CD14-positive monocyte (primary cell): ENCODE measurements around the gene STT3B. TPM values are rescaled to one million over a fixed set of nuclear protein-coding genes. Genes with fewer than 3 reads are reported as not detected.
A peak's percentile ranks its signal among the peaks of the same experiment; 100 is the strongest.

Experiments used
- DNase-seq, 3 donors: peaks; one replicate each; pipeline ENCODE4 v3.0.0-alpha.2; 2011 to 2022
- H2AFZ ChIP-seq: 2 replicates; pipeline ENCODE4 v1.6.0; 2012; ENCODE audit warnings: mild to moderate bottlenecking, low read depth, low read length, inconsistent platforms; ENCODE audit not compliant: insufficient read depth, poor library complexity, severe bottlenecking
- H3K27ac ChIP-seq, 2 donors: 1 replicate in 1 of 2; 2 replicates in 1 of 2; pipeline ENCODE4 v1.5.1; 2012 to 2013; ENCODE audit warnings: low read length in 2 of 2, control low read depth in 1 of 2, inconsistent platforms in 1 of 2, low read depth in 1 of 2, mild to moderate bottlenecking in 1 of 2
- H3K27me3 ChIP-seq, 2 donors: one replicate each; pipeline versions ENCODE4 v1.6.0 to v1.6.1; 2011 to 2013; ENCODE audit warnings: low read length in 2 of 2; ENCODE audit not compliant: control insufficient read depth in 2 of 2, insufficient read depth in 2 of 2
- H3K36me3 ChIP-seq, 2 donors: replicated peaks in 1 of 2; 1 replicate in 1 of 2; 2 replicates in 1 of 2; pipeline versions ENCODE4 v1.5.1 to v1.6.1; 2012 to 2013; ENCODE audit warnings: low read length in 2 of 2, control low read depth in 1 of 2, inconsistent platforms in 1 of 2, mild to moderate bottlenecking in 1 of 2; ENCODE audit not compliant: insufficient read depth in 2 of 2, control insufficient read depth in 1 of 2
- H3K4me1 ChIP-seq, 2 donors: 1 replicate in 1 of 2; 2 replicates in 1 of 2; pipeline versions ENCODE4 v1.5.1 to v1.6.1; 2012 to 2013; ENCODE audit warnings: low read length in 2 of 2, control low read depth in 1 of 2, inconsistent platforms in 1 of 2, mild to moderate bottlenecking in 1 of 2, moderate library complexity in 1 of 2; ENCODE audit not compliant: insufficient read depth in 2 of 2, control insufficient read depth in 1 of 2
- H3K4me2 ChIP-seq: replicated peaks from 2 replicates; pipeline ENCODE3; 2012; ENCODE audit warnings: low read length, moderate library complexity, mild to moderate bottlenecking; ENCODE audit not compliant: poor library complexity, severe bottlenecking; ENCODE audit errors: extremely low read depth
- H3K4me3 ChIP-seq, 3 experiments: fragments of 200-600 bp in 1 of 3; sonication (generic) in 1 of 3; replicated peaks in 1 of 3; 1 replicate in 2 of 3; 2 replicates in 1 of 3; pipeline ENCODE4 v1.5.1; 2011 to 2013; ENCODE audit warnings: low read length in 3 of 3, mild to moderate bottlenecking in 3 of 3, control low read depth in 2 of 3, low read depth in 2 of 3, inconsistent platforms in 1 of 3, moderate library complexity in 1 of 3
- H3K79me2 ChIP-seq: 2 replicates; pipeline ENCODE4 v1.6.0; 2012; ENCODE audit warnings: mild to moderate bottlenecking, control low read depth, inconsistent platforms, low read length, moderate library complexity; ENCODE audit not compliant: insufficient read depth
- H3K9ac ChIP-seq: 2 replicates; pipeline ENCODE4 v1.6.0; 2017; ENCODE audit warnings: low read length, mild to moderate bottlenecking; ENCODE audit not compliant: insufficient read depth, poor library complexity, severe bottlenecking
- H3K9me3 ChIP-seq, 2 donors: replicated peaks in 1 of 2; 1 replicate in 1 of 2; 2 replicates in 1 of 2; pipeline versions ENCODE4 v1.5.1 to v1.6.1; 2012 to 2013; ENCODE audit warnings: low read length in 2 of 2, control low read depth in 1 of 2; ENCODE audit not compliant: control insufficient read depth in 1 of 2, insufficient read depth in 1 of 2
- H4K20me1 ChIP-seq: 2 replicates; pipeline ENCODE4 v1.6.0; 2012; ENCODE audit warnings: mild to moderate bottlenecking, low read length, control low read depth, moderate library complexity; ENCODE audit not compliant: insufficient read depth
- H3K27ac Mint-ChIP-seq, 7 donors: one replicate each; pipeline ENCODE4 v1.8.0; 2020; ENCODE audit warnings: mild to moderate bottlenecking in 7 of 7, mixed read lengths in 7 of 7, moderate library complexity in 6 of 7, inconsistent platforms in 2 of 7
- H3K27me3 Mint-ChIP-seq, 3 donors: one replicate each; pipeline ENCODE4 v1.8.0; 2021 to 2022; ENCODE audit warnings: low read depth in 3 of 3, mild to moderate bottlenecking in 3 of 3, mixed read lengths in 3 of 3, moderate library complexity in 3 of 3, inconsistent platforms in 1 of 3
- H3K36me3 Mint-ChIP-seq, 2 donors: one replicate each; pipeline ENCODE4 v1.8.0; 2020; ENCODE audit warnings: mixed read lengths in 2 of 2, inconsistent platforms in 1 of 2, mild to moderate bottlenecking in 1 of 2
- H3K4me1 Mint-ChIP-seq: one replicate; pipeline ENCODE4 v1.8.0; 2020; ENCODE audit warnings: mild to moderate bottlenecking, mixed read lengths
- H3K4me3 Mint-ChIP-seq, 2 donors: one replicate each; pipeline ENCODE4 v1.8.0; 2020; ENCODE audit warnings: mild to moderate bottlenecking in 2 of 2, mixed read lengths in 2 of 2, moderate library complexity in 1 of 2
- H3K9me3 Mint-ChIP-seq, 7 donors: one replicate each; pipeline ENCODE4 v1.8.0; 2020 to 2022; ENCODE audit warnings: mixed read lengths in 7 of 7, mild to moderate bottlenecking in 6 of 7, moderate library complexity in 6 of 7, inconsistent platforms in 2 of 7
- WGBS: methylation state at CpG from one replicate; pipeline ENCODE4 v1.1.5; 2013; ENCODE audit warnings: missing lambda C conversion rate; ENCODE audit not compliant: insufficient coverage; 5-methylcytosine and 5-hydroxymethylcytosine counted together
- intact Hi-C, 2 donors: fragments of 100-400 bp; cut with micrococcal nuclease; formaldehyde crosslinking; loops; one replicate each; pipeline versions ENCODE4 v1.15.0 to v1.15.1; 2023
- polyA plus RNA-seq, 3 donors: library from polyadenylated mRNA; depleted of rRNA in 1 of 3; unstranded in 2 of 3; stranded (reverse) in 1 of 3; fragments of 300-500 nt in 2 of 3; fragments of >200 nt in 1 of 3; fragmentation: Illumina TruSeq in 2 of 3; gene quantifications; 1 replicate in 2 of 3; 2 replicates in 1 of 3; pipeline ENCODE4 v1.2.3, GENCODE V29; 2012 to 2021
- TF ChIP-seq, protein P1 (sequence below): fragments of 200-600 bp; IDR thresholded peaks from one replicate; pipeline ENCODE4 v1.8.0; 2022; ENCODE audit warnings: antibody characterized with exemption, mild to moderate bottlenecking

STT3B gene
- polyA plus RNA-seq, 3 donors = 47.3 to 97.0 (median 86.3) TPM

DNA sequence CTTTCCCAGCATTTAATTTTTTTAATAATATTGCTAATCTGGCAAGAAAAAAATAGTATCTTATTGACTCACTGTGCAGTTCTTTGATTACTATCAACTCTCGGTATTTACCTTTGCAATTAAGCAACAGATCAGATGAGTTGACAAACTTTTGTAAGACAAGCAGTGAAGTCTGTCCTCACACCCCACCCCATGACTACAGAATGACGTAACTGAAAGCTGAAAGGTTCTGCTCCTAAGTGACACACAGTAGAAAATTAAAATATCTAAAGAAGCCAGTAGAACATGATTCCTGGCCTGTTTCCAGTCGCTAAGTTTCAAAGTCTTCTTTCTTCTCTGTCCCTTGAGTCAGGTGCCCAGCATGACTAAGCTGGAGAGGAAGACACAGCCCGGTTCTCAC lies 135.5 kb downstream of the STT3B start:
- H2AFZ ChIP-seq = no peak overlapping the region
- H3K27ac ChIP-seq = no peak overlapping the region
- Mint-ChIP-seq H3K36me3 (peaks cover 0 to 3% of the 10 kb centered on the region in 2 donors), H3K27ac (no peak overlapping the region), H3K4me1 (peaks cover 32% of the 10 kb centered on the region), H3K27me3 (peaks cover 3 to 5% (median 4%) of the 10 kb centered on the region in 3 donors), H3K9me3 (peaks cover 0 to 4% (median 0%) of the 10 kb centered on the region in 7 donors), H3K4me3 (no peak overlapping the region)
- intact Hi-C loops = no loop called here
- H3K4me1 ChIP-seq = peaks cover 21 to 26% of the 10 kb centered on the region in 2 donors
- H3K79me2 ChIP-seq = no peaks in the 10 kb centered on the region
- WGBS = 100% methylated on average over 2 of the region's 4 CpGs
- no peak overlapping the region for H3K4me3 ChIP-seq
- no peaks in the 10 kb centered on the region for H3K9me3 ChIP-seq
- DNase-seq = peak; percentile 7 to 64 (median 14)
- no peaks in the 10 kb centered on the region for H3K27me3 ChIP-seq
- TF ChIP-seq, protein P1, sequence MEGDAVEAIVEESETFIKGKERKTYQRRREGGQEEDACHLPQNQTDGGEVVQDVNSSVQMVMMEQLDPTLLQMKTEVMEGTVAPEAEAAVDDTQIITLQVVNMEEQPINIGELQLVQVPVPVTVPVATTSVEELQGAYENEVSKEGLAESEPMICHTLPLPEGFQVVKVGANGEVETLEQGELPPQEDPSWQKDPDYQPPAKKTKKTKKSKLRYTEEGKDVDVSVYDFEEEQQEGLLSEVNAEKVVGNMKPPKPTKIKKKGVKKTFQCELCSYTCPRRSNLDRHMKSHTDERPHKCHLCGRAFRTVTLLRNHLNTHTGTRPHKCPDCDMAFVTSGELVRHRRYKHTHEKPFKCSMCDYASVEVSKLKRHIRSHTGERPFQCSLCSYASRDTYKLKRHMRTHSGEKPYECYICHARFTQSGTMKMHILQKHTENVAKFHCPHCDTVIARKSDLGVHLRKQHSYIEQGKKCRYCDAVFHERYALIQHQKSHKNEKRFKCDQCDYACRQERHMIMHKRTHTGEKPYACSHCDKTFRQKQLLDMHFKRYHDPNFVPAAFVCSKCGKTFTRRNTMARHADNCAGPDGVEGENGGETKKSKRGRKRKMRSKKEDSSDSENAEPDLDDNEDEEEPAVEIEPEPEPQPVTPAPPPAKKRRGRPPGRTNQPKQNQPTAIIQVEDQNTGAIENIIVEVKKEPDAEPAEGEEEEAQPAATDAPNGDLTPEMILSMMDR = no peak
- no peaks in the 10 kb centered on the region for H3K36me3 ChIP-seq
- no peak overlapping the region for H3K4me2 ChIP-seq
- no peaks in the 10 kb centered on the region for H4K20me1 ChIP-seq
- H3K9ac ChIP-seq = no peak overlapping the region

DNA sequence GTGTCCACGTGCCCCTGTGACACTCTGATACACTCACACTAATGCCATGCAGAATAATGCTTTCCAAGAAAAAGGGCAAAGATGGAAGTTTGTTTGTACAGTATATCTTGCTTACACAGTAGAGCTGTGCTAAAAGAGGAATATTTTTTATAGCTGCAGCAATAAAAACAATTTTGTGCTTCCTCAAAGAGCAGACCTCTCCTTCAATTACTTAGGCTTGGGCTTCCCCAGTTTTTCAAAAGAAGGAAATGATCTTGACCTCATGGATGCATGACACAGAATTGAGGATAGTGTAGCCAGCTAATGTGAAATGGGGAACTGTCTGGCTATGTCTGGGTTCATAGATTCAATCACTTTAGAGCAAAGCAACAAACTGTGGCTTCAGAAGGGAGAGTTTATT lies 137.4 kb downstream of the STT3B start:
- no peak overlapping the region for H3K9ac ChIP-seq
- no peaks in the 10 kb centered on the region for H3K27me3 ChIP-seq
- H3K4me2 ChIP-seq = no peak overlapping the region
- H3K27ac ChIP-seq = peak overlapping the region in 1 of 2 donors; percentile 56
- TF ChIP-seq, protein P1 = no peak
- no peaks in the 10 kb centered on the region for H3K9me3 ChIP-seq
- peaks cover 21 to 26% of the 10 kb centered on the region in 2 donors for H3K4me1 ChIP-seq
- H3K79me2 ChIP-seq = no peaks in the 10 kb centered on the region
- H3K36me3 ChIP-seq = no peaks in the 10 kb centered on the region
- no CpG with 5 or more reads among the region's 1 CpG for WGBS
- peak overlapping the region in 5 of 7 donors; percentile 13 to 74 (median 72) for H3K27ac Mint-ChIP-seq
- H3K36me3 Mint-ChIP-seq = peaks cover 0 to 3% of the 10 kb centered on the region in 2 donors
- H3K27me3 Mint-ChIP-seq = peaks cover 3 to 4% (median 3%) of the 10 kb centered on the region in 3 donors
- no peak overlapping the region for H3K4me3 Mint-ChIP-seq
- H3K4me1 Mint-ChIP-seq = peaks cover 32% of the 10 kb centered on the region
- peaks cover 0 to 5% (median 3%) of the 10 kb centered on the region in 7 donors for H3K9me3 Mint-ChIP-seq
- H2AFZ ChIP-seq = no peak overlapping the region
- intact Hi-C loops = no loop called here
- H3K4me3 ChIP-seq = no peak overlapping the region
- DNase-seq = peak; percentile 66 to 88 (median 68)
- no peaks in the 10 kb centered on the region for H4K20me1 ChIP-seq
